Subcutaneous abdominal adipose tissue (tissue), 5 donors: ENCODE data around the gene SLC35F4.
"Not testable (repeated sequence)": the region's sequence is repeated elsewhere in the genome, so short reads cannot be mapped to it uniquely, and the experiment has no call there.

ENCODE experiments used
- H3K27ac ChIP-seq: one replicate; pipeline ENCODE4 v1.7.0; 2013; ENCODE audit warnings: low read depth, mild to moderate bottlenecking, inconsistent platforms, low read length, moderate library complexity
- H3K27me3 ChIP-seq, 5 donors: one replicate each; pipeline ENCODE4 v1.7.0; 2013; ENCODE audit warnings: low read length in 5 of 5, inconsistent platforms in 1 of 5; ENCODE audit not compliant: control insufficient read depth in 5 of 5, insufficient read depth in 4 of 5
- H3K36me3 ChIP-seq, 5 donors: one replicate each; pipeline ENCODE4 v1.7.0; 2013; ENCODE audit warnings: low read length in 5 of 5; ENCODE audit not compliant: control insufficient read depth in 5 of 5, insufficient read depth in 5 of 5
- H3K4me1 ChIP-seq, 5 donors: one replicate each; pipeline ENCODE4 v1.7.0; 2013; ENCODE audit warnings: low read length in 5 of 5, mild to moderate bottlenecking in 3 of 5, moderate library complexity in 1 of 5; ENCODE audit not compliant: control insufficient read depth in 5 of 5, insufficient read depth in 5 of 5
- H3K4me3 ChIP-seq, 5 donors: one replicate each; pipeline ENCODE4 v1.7.0; 2013; ENCODE audit warnings: low read length in 5 of 5, low read depth in 1 of 5
- H3K9ac ChIP-seq, 5 donors: one replicate each; pipeline ENCODE4 v1.7.0; 2013; ENCODE audit warnings: low read length in 5 of 5, mild to moderate bottlenecking in 4 of 5, moderate library complexity in 3 of 5
- H3K9me3 ChIP-seq, 5 donors: one replicate each; pipeline ENCODE4 v1.7.0; 2013; ENCODE audit warnings: low read length in 5 of 5; ENCODE audit not compliant: control insufficient read depth in 5 of 5
- donor health status: healthy.
- donor health status: healthy.
- donor health status: healthy.
- donor health status: healthy.
- donor health status: healthy.

Gene SLC35F4

DNA sequence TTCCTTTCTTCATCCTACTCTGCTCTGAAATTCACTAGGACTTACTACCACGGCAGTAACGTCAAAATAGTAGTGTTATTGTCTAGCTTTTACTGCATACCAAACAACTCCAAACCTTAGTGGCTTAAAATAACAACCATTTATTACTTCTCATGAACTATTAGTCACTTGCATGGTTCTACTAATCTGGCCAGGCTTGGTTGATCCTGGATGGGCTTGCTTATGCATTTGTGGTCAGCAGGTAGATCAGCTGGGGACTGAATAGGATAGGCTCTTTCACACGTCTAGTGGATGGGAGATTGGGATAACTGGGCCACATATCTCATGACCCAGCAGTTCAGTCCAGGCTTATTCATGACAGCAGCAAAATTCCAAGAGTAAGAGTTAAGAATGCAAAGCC is 9.4 kb upstream of the SLC35F4 start:
- Histone ChIP-seq H3K27me3 (no peaks in the 10 kb centered on the region), H3K36me3 (no peaks in the 10 kb centered on the region), H3K27ac (no peak overlapping the region), H3K4me1 (no peaks in the 10 kb centered on the region), H3K9me3 (peaks cover 0 to 4% (median 0%) of the 10 kb centered on the region in 5 donors), H3K4me3 (no peak overlapping the region), H3K9ac (no peak overlapping the region)

DNA sequence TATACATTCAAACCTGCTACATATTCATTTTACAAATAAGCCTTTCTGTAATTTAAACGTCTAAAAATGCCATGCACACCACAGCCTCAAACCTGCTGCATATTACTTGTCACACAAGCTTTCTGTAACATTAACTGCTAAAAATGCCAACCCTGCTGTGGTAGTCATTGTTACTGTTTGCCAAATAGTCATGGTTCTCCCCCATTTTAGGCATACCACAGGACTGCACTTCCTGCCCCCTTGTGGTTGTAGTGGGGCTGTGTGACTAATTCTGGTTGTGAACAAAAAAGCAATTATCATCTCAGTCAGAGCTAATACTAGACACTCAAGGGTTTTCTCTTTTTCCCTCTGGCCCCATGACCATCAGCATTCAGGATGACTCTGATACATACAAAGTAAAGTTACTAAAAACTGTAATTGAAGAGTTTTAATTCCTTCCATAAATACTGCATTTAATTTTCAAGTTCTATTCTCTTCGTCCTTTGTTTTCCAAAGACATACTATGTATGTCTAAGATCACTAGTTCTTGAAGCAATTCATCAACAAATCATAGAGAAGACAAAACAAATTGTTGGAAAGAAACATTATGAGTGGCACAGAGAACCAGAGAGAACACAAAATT is 5.7 kb upstream of the SLC35F4 start:
- H3K4me1 ChIP-seq: no peaks in the 10 kb centered on the region
- H3K27me3 ChIP-seq: peaks cover 0 to 2% (median under 1%) of the 10 kb centered on the region in 5 donors
- H3K4me3 ChIP-seq: no peak overlapping the region
- H3K36me3 ChIP-seq: no peaks in the 10 kb centered on the region
- no peaks in the 10 kb centered on the region for H3K9me3 ChIP-seq
- no peak overlapping the region for H3K9ac ChIP-seq
- no peak overlapping the region for H3K27ac ChIP-seq

DNA sequence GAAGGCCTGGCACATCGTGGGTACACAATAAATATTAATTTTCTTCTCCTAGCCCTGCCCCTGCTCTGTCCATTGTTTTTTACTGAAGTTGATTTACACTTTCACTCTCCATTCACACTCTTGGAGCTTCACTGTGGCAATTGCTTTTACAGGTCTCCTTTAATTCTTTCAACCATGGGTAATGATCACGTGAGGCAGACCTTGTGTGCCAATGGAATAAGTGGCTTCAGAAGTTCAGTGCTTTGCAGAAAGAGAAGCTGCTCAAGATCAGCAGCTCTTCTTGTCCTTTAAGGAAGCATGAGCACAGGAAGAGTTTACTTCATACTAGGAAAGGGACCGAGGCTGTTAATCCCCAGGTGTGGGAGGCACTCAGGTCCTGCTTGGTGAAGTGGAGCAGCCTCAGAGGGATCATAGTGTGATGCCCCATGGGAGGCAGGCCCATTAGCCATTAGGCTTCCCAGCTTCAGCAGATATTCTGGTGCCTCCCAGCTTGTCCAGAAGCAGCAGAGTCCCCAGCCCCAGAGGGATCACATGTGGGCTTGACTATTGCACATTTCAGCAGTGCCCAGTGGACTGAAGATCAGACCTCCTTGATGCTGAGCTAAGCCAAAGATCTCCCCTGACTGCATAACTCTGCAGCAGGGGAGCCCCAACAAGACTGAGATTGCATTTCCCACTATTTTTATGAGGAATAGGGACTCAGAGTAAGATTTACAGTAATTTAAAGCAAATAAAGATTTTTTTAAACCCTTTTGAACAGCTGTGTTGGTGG is 5.0 kb upstream of the SLC35F4 start:
- Histone ChIP-seq H3K36me3 (no peaks in the 10 kb centered on the region), H3K4me3 (no peak overlapping the region), H3K4me1 (peaks cover 0 to 3% (median 0%) of the 10 kb centered on the region in 5 donors), H3K9ac (no peak overlapping the region), H3K27ac (no peak overlapping the region), H3K27me3 (peaks cover 4 to 9% (median 7%) of the 10 kb centered on the region in 5 donors), H3K9me3 (no peaks in the 10 kb centered on the region)

DNA sequence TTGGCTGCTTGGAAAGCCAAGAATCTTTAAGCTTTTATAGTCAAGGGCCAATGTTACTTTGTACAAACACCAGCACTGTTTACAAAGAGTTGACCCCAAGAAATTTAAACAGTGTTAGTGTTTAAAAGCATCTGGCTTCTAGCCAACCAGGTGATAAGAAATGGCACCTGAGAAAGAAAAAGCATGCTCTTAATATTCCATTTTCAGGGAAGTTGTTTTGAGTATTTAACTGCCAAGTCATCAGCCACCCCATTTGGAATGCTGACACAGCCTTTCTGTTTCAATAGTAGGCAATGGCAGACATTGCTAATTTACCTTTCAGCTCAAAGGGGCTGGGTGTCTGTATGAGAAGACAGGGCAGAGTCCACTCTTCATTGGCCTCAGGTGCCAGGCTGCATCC is 3.7 kb upstream of the SLC35F4 start:
- Histone ChIP-seq H3K9me3 (no peaks in the 10 kb centered on the region), H3K4me1 (peaks cover 0 to 10% (median 6%) of the 10 kb centered on the region in 5 donors), H3K27me3 (peaks cover 6 to 16% (median 13%) of the 10 kb centered on the region in 5 donors), H3K9ac (no peak overlapping the region), H3K4me3 (no peak overlapping the region), H3K27ac (no peak overlapping the region), H3K36me3 (no peaks in the 10 kb centered on the region)

DNA sequence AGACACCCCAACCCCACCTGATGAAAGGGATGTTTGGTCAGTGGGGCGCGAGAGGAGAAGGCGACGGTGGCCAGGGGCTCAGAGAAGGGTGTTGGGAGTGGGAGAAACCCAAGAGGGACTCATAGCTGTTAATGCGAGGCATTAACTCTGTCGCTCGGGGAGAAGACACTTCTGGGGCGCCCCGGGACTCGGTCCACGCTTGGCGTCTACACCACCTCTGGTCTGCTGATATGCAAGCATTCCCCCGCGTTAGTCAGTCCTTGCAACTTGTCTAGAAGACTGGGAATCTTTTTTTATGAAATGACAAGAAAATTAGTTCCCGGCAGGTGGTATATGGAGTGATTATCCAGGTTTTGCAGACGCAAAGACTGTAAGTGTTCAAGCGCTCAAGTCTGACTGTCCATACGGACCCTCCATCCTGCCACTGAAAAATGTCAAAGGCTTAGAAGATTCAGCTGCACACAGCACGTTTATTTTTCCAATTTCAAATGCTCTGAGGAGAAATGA is 360 bp upstream of the SLC35F4 start:
- Histone ChIP-seq H3K9ac (no peak overlapping the region), H3K4me3 (no peak overlapping the region), H3K27me3 (peaks cover 9 to 24% (median 16%) of the 10 kb centered on the region in 5 donors)

DNA sequence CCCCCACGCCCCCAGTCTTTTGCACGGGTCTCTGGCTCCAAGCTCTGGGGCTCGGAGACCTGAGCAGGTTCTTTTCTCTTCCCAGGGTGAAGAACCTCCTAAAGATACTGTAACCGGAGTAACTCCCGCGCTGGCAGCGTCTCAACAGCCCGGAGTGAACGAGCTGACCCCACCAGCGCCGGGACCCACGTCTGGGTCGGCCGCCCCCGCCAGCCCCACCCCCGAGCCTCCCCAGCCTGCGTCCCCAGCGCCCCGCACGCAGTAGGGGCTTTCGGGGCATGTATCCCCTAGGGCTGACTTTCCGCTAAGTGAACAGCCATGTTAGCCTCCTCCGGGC is 858 bp downstream of the SLC35F4 start:
- Histone ChIP-seq H3K27ac (no peak overlapping the region), H3K4me1 (peaks cover 0 to 10% (median 6%) of the 10 kb centered on the region in 5 donors), H3K27me3 (peaks cover 9 to 24% (median 16%) of the 10 kb centered on the region in 5 donors), H3K9me3 (no peaks in the 10 kb centered on the region), H3K4me3 (peak overlapping the region in 2 of 5 donors; percentile 25 to 34), H3K9ac (no peak overlapping the region), H3K36me3 (no peaks in the 10 kb centered on the region)

More for the DNA sequence above, 360 bp upstream of the SLC35F4 start:
- Histone ChIP-seq H3K27ac (no peak overlapping the region), H3K4me1 (peaks cover 0 to 10% (median 6%) of the 10 kb centered on the region in 5 donors), H3K36me3 (no peaks in the 10 kb centered on the region), H3K9me3 (no peaks in the 10 kb centered on the region)

DNA sequence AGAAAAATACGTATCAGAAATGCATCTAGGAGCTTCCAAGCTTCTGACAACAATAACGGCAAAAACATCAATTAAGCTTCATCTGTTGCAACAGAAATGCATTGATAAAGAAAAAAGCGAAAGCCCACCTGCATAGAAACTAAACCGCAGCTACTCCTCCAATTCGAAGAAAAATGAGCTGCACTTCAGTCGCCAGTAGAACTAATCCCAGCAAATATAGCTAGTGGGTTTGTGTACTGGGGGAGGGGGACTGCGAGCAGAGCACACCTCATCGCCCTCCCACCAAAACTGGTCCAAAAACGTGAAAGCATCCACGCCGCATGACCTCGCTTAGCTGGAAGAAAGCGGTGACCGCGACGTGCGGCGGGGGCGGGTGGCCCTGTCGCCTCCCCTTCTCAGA is 1.2 kb downstream of the SLC35F4 start:
- no peak overlapping the region for H3K27ac ChIP-seq
- peaks cover 0 to 10% (median 6%) of the 10 kb centered on the region in 5 donors for H3K4me1 ChIP-seq
- peaks cover 9 to 24% (median 16%) of the 10 kb centered on the region in 5 donors for H3K27me3 ChIP-seq
- H3K9me3 ChIP-seq: no peaks in the 10 kb centered on the region
- no peak overlapping the region for H3K4me3 ChIP-seq
- H3K9ac ChIP-seq: no peak overlapping the region
- no peaks in the 10 kb centered on the region for H3K36me3 ChIP-seq

DNA sequence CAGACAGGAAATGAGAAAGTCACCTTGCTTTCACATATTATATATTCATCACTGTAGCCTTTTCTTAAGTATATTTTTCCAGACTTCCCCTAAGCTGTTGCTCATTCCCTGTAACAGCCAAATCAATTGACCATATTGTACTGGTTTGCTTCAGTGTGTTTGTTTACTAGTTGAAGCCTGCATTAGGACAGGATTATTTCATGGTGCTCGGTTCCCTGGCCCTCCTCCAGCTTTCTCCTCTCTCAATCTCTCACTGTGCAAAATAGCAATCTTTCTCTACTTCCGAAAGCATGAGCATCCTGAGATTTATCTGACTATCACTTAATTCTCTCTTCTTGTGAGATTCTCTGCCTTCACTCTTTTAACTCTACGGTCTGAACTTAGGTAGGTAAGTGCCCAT is 2.4 kb downstream of the SLC35F4 start:
- Histone ChIP-seq H3K27me3 (peaks cover 9 to 24% (median 16%) of the 10 kb centered on the region in 5 donors), H3K9ac (no peak overlapping the region), H3K36me3 (no peaks in the 10 kb centered on the region), H3K4me3 (no peak overlapping the region), H3K9me3 (no peaks in the 10 kb centered on the region), H3K27ac (no peak overlapping the region), H3K4me1 (peaks cover 0 to 10% (median 6%) of the 10 kb centered on the region in 5 donors)

DNA sequence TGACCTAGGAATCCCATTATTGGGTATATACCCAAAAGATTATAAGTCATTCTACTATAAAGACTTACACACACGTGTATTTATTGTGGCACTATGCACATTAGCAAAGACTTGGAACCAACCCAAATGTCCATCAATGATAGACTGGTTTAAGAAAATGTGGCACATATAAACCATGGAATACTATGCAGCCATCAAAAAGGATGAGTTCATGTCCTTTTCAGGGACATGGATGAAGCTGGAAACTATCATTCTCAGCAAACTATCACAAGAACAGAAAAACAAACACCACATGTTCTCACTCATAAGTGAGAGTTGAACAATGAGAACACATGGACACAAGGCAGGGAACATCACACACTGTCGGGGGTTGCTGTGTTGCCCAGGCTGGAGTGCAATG is 10.2 kb downstream of the SLC35F4 start:
- H3K4me3 ChIP-seq, H3K9me3 ChIP-seq, H3K4me1 ChIP-seq, H3K36me3 ChIP-seq, H3K27ac ChIP-seq, H3K27me3 ChIP-seq, H3K9ac ChIP-seq: not testable (repeated sequence)

DNA sequence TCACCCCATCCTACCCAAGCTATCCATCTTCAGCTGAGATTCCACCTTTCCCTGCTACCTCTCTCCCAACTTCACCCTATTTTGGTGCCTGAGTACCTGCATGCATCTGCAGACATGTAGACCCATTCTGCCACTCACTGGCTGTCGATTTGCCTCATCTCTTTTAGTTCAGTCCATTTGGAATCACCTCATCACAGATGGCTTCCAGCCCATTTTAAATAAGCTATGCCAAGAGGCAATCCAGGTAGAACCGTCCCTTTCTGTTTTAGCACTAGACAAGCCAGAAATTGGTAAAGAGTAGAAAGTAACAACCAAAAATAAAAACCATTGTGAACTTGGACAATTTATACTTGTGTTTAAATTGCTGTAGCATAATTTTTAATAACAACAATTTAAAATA is 11.3 kb downstream of the SLC35F4 start:
- Histone ChIP-seq H3K36me3 (no peaks in the 10 kb centered on the region), H3K27ac (no peak overlapping the region), H3K27me3 (peaks cover 0 to 3% (median 0%) of the 10 kb centered on the region in 5 donors), H3K9me3 (peaks cover 0 to 2% (median 0%) of the 10 kb centered on the region in 5 donors), H3K9ac (no peak overlapping the region), H3K4me3 (no peak overlapping the region), H3K4me1 (no peaks in the 10 kb centered on the region)
